Islet of Langerhans (tissue), 1 donor: ENCODE measurements around the gene DNAH5.

Source experiments
- FAIRE-seq: peaks from one replicate; lab custom pipeline; 2011; peaks lifted over from hg19 to GRCh38; lab: Jason Lieb, UNC

The DNAH5 gene

DNA sequence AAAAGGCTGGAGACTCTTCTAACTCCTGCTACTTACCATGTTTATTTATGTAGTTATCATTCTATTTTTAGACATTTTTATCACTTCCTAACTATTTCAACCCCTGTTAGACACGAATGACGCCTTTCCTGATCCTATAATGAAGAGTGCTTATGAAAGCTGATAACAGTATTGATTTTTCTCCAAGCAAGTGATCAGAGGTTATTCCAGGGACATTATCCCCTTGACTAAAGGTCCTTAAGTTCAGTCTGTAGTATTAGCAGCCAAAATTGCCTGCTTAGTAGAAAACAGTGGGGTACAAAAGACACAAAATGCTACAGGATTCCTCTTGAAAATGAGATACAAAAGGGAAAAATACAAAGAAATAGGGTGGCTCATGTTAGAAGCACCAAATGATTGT lies 235.6 kb downstream of the DNAH5 start:
- FAIRE-seq, result no peak

DNA sequence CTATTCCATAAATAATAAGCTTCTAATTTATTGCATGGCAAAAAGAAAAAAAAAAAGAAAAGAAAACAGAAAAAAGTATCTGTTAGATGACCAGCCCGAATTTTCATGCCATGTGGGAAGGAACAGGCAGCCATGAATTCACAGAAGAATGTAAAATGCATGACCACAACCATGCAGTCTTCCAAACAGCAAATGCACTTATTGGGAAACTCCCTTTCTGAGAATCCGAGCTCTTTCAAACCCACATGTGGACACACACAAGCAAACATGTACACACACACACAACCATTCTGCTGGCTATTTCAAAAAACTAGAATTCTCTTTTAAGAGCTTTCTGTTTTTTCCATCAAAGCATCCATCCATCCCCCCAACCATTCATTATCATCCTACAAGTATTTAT lies 236.1 kb downstream of the DNAH5 start:
- FAIRE-seq, result no peak

DNA sequence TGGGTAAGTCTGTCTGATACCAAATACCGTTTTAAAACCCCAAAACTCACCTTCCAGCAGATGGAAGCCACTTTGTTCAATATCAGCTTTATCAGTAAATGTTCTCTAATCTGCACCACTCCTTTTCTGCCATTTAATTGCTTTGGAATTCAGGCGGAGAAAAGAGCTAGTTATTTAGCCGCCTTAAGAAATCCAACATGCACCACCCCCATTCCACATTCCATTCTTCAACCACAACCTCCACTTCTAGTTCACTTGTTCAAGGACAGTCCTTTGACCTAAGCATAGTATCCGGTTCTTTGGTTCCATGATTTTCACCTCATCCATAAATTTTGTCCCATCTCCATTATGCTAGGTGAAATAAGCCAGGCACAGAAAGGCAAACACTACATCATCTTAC lies 240.1 kb downstream of the DNAH5 start:
- no peak for FAIRE-seq

DNA sequence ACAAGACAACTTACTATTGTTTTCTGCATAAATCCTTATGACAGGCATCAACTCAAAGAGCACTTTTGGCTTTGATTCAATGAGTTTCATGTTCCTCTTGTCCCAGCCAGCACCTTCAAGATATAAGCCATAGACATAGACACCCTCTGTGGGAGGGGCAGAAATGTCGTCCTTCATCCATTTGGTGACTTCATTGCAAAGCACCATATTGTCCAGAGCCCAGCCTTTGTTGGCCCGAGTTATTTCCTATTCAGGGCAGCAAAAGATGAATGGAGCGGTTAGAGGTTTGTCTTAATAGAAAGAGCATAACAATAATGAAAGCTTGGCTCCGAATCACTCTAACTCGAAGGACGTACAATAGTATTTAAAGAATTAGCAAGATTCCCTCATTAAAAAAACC lies 243.9 kb downstream of the DNAH5 start:
- no peak for FAIRE-seq

DNA sequence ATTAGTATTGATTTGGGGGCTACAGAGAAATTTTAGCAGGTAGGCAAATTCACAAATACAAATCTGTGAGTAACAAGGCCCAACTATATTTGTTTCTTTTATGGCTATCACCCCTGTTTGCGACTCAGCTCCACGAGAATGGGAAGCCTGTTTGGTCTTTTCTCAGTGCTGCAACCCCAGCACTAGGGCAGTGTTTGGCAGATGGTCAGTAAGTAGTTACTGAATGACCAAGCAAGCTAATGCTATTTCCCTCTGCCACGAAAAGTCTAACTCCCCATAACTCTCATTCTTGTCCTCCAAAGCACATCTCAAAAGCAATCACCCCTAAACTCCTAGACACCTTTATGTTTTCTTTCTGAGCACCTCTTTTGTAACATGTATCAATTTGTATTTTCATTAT lies 245.6 kb downstream of the DNAH5 start:
- no peak for FAIRE-seq

DNA sequence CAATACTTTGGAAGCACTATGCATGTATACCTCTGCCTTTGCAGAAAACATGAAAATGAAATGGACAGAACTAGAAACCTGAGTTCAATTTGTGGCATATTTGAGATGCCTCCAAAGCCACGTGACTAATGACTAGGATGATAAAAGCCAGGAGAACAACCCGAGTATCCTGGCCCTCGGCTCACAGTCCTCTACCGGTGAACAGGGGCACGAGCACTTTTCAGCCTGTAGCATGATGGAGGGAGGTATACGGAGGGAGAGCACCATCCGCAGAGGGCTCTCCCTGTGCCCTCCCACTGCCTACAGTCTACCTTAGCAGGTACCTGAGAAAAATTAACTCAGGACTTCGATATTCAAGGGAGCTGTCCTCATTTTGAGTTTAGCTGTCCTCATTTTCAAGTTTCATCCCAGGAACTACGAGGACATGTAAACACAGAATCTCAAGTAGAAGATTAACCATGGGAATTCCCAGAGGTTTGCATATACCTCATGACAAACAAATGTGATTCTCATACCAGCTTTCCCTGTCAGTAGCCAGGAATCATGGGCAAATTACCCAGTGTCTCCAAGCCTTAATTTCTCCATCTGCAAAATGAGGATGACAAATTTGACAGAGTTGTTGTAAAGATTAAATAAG lies 249.3 kb downstream of the DNAH5 start:
- no peak for FAIRE-seq

DNA sequence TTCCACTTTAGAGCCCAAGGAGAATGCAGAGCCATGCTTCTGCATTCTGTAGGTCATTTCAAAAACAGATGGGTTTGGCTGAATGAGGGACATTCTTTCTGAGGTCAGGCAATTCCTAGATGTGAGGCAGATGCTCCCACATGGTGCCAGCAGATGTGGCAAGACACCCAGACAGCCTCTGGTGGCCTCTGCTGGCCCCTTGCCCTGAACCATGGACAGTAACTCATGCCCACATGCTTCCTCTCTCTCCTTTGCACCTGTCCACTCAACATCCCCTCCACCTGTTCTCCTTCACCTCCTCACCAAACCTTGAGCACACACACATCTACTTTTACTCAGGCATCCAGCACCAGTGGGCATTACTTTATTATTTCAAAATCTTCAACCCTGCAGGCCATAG lies 252.3 kb downstream of the DNAH5 start:
- no peak for FAIRE-seq

DNA sequence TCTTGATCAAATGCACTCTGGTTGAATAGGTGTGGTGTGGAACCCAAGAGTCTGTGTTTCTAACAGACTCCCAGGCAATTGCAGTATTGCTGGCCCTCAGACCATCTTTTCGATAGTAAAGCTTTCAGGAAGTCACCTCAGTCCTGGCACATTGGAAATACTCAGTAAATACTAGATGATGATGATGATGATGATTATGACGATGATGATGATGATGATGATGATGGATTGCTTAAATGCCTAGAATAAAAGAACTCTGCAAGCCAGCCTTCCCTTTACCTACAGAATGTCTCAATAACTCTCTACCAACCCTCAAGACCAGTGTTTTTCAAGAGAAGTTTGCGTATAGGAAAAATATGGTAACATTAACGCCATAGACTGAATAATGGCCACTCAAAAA lies 268.0 kb downstream of the DNAH5 start:
- no peak for FAIRE-seq

DNA sequence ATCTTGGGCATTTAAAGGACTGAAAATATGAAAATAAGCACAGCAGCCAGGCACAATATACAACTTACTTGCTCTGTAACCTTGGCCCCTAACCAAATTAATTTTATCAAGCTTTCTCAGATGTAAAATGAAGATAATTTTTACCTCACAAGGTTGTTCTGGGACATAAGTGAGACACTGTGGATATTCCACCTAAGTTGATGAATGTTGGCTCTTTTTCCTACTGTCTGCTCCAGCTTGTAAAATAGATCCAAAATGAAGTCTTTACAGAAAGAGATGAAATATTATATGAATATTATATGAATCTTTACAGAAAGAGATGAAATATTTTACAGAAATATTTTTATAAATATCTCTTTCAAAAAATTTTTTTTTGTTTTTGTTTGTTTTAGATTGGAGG lies 270.1 kb downstream of the DNAH5 start:
- no peak for FAIRE-seq

DNA sequence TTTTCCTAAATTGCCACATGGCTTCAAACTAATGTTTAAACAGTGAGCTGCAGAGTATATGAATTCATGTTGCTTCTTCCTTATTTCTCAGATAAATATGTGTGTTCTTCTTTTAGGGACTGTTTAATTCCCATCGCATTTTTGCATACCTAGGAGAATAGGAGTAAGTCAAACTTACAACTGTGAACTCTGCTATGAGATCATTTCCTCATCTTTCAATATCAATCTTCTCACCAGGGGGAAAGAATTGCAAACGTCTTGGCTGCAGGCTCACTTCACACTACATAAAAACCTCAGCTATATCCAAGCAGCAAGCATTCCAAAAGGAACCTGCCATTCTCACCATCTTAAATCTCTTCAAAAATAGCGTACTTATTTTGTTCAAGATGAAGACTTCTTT lies 271.0 kb downstream of the DNAH5 start:
- no peak for FAIRE-seq

DNA sequence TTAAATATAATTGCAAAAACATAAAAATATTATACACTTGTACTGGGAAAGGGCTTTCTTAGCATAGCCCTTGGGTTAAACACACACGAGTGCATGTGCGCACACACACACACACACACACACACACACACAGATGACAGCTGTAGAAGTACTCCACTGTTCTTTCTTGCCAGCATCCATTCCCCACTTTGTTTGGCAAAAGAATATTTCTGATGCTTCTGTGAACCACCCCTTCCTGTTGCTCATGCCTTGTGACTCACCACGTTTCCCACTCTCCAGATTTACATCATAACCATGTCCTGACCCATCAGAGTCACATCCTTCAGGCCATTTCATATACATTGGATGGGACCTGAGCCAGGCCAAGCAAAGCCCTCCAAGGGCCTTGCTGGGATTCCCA lies 280.1 kb downstream of the DNAH5 start:
- FAIRE-seq, result no peak

DNA sequence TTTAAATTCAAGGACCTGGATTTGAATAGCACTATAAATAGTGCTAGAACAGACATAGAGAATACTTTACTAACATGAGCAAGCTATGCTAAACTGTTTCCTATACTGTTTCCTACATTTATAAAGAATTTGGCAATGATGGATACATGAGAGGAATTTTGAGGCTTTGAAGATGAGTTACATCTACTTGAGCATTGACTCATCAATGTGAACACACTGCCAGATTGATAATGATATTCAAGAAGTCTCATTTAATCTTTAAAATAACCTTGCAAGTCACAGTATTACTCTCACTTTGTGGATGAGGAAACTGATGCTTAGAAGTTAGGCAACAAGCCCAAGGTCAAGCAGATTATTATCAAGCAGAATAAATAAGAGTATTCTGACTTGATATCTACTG lies 281.9 kb downstream of the DNAH5 start:
- no peak for FAIRE-seq

DNA sequence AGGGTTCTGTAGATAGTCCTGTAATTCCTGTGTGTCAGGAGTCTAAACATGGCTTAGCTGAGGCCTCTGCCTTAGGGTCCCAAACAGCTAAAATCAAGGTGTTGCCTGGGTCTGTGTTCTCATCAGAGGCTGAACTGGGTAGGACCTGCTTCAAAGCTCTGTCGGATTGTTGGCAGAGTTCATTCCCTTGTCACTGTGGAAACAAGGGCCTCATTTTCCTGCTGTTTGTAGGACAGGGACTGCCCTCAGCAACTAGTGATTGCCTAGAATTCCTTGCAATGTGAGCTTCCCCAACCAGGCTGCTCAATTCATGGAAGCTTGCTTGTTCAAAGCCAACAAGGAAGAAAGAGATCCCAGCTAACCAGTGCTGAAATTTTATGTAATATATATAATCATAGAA lies 283.2 kb downstream of the DNAH5 start:
- no peak for FAIRE-seq

DNA sequence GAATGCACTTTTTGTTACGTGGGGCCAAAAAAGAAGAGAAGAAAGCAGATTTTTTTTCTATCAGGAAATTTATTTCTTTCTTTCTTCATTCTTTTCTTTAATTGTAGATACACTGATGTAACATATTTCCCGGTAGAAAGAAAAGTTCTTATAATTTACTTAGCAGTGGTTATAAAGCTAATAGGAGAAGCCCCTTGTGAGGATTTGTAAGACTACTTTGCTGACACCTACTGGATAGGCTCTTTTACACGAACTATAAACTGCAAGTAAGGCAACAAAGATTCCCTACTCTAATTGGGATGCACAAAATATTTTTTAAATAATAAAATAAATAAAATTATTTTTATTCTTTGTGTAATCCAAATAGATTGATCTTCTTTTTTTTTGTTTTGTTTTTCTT lies 284.4 kb downstream of the DNAH5 start:
- FAIRE-seq, result no peak

DNA sequence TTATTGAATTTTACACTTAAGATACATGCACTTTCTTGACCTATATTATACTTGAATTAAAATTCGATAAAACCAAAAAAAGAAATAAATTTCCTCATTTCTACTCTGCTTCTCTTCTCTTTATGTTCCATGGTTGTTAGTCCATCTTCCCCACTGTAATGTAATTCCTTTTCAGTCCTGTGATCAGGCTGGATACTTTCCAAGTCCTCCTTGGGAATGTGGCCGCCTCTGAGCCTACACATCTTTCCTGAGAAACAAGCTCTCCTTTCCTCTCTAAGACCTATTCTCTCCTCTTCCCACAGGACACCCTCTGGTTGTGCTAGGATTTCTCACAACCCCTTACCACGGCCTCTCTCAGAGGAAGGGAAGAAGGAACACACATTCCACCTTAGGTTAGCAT lies 285.1 kb downstream of the DNAH5 start:
- no peak for FAIRE-seq

DNA sequence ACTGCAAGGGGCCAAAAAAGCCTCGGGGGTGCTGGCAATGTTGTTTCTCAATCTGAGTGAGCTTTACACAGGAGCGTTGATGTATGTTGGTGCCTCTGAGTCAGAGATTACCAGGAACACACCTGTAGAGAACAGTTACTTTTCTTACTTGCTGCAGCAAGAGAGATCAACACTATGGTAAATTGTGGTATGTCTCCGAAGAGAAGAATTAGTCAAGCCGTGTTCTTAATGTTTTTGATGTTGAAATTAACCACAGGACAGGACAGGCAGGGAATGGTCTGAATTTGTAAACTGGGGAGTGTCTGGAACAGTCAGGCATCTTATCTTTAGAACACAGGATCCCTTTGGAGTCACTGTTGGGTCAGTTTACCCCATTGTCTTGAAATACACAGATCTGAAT lies 285.7 kb downstream of the DNAH5 start:
- FAIRE-seq, result no peak

DNA sequence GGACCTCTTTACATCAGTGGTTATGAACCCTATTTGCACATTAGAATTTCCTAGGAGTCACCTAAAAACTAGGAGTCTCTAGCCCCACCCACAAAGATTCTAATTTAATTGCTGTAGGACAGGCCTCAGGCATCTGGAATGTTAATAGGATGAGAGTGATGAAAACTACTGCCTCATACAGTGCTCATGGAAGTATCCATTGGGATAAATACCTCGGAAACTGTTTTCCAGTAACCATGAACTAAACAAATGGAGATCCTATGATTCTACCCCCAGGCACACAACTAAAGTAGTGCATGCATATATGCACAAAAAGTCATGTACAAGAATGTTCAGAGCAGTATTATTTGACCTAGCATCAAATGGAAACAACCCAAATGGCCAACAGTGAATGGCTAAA lies 286.3 kb downstream of the DNAH5 start:
- no peak for FAIRE-seq

DNA sequence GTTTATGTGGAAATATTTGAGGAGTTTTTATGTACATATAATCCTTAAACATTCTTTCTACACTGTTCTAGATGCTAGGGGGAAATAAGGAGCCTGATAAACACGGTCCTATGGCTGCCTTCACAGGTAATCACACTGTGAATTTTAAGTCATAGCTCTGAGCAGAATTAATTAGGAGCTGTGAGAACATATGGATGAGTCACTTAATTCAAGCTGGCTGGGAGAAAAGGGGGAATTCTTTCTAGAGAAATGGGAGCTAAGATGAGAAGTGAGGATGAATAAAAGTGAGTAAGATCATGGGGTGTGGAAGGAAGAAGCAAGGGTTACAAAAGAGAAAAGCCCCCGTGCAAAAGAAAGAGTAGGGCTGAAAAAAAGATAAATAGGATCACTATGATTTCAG lies 290.8 kb downstream of the DNAH5 start:
- no peak for FAIRE-seq

DNA sequence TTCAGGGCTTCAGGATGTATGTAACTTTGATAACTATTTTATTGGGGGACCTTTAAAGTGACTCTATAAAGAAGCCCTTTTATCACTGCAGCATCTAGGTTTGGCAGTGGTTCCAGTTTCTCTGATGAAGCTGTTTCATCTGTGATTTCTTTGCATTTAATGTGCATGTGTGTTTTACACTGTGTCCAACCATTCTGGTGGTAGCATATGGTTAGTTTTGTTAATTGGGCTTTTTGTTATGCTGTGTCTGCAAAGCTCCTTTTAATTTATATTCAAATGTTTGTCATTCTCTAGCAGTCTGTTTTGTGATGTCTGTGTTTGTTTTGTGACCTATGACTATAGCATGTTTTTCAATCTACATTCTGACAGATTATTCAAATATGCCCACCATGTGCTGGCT lies 294.8 kb downstream of the DNAH5 start:
- FAIRE-seq, result no peak

DNA sequence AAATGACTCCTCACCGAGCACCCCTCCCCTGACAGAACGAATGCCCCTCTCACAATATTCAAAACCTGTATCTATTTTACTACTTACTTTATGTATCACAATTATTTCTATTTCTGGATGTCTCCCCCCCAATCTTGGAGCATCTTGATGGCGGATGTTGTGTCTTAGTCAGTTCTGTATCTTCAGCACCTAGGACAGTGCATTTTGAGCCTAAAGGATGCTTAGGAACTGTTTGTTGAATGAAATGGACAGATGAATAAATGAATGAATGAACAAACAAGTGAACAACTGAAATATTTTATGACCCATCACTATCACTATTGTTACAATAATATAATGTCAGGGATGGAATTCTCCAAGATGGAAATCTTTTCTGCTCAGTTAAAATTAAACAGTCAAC lies 295.7 kb downstream of the DNAH5 start:
- no peak for FAIRE-seq

DNA sequence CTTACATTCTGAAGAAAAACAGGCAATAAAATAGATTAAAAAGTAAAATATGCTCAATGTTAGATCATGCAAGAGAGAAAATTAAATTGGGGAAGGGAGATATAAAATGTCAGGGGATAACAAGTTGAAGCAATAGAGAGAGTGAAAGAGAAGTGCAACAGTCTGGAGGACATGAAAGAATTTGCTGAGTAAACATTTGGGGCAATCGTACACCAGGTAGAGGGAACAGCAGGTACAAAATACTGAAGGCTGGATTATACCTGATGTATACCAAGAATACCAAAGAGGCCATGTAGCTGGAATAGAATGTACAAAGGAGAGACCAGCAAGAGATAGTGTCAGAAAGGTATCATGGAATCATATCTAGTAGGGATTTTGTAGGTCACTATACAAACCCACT lies 300.8 kb downstream of the DNAH5 start:
- FAIRE-seq, result no peak

DNA sequence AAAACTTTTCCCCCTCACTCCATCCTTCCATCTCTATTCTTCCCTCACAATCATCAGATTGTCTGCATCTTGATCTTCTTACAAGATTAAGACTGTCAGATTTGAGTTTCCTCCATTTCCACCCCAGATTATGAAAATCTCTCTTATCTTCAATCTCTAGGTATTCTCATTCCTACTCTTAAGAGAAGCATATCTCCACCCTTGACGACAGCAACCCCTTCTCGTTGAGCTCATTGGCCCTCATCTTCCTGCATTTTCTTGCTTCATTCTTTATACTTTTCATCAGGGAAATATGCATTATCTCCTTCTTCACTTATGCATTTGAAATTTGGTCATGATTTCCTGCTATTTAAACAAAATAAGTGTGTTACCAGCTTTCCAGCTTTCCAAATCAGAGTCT lies 301.3 kb downstream of the DNAH5 start:
- no peak for FAIRE-seq
